DMS53 treated with DMSO at 0.1 percent for 48 hours (cell line): Measurements from ENCODE around the gene TMEM86B.

ENCODE experiments used
- DNase-seq: peaks from one replicate; lab custom pipeline; 2025; ENCODE audit not compliant: unreplicated experiment; lab: John Stamatoyannopoulos, UW

Gene TMEM86B

GRCh38 chr19:55179606-55180484 is 48.7 kb downstream of the TMEM86B start, which contains the start of gene SYT5:
Gene SYT5, minus strand, starts transcription at chr19:55180289. Its CDS starts 1,248 bp downstream, at chr19:55179041.
- DNase-seq, result no peak

- DNase-seq, result peak; percentile 79
Observed at GRCh38 chr19:55178781-55179599, 49.6 kb downstream of the TMEM86B start.
